ENCODE results near the gene PCBD2.

Gene PCBD2

DNA sequence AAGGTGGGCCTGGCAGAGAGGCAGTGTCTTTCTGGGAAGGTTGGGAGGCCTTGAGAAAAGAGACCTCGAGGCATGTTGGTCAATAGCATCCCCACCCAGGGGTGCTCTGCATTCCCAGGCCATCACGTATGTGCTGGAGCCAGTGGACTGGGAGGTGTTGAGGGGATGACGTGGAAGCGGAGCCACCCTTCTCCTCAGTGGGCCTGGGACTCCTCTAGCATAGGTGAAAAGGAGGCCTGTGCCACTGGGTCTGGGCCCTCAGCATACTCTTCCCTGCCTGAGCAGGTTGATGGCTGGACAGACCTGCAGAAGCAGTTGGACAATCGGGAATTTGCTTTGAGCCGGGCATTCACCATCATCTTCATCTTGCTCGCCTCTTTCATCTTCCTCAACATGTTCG is 103.6 kb downstream of the PCBD2 start:
- no peak for DNase-seq

DNA sequence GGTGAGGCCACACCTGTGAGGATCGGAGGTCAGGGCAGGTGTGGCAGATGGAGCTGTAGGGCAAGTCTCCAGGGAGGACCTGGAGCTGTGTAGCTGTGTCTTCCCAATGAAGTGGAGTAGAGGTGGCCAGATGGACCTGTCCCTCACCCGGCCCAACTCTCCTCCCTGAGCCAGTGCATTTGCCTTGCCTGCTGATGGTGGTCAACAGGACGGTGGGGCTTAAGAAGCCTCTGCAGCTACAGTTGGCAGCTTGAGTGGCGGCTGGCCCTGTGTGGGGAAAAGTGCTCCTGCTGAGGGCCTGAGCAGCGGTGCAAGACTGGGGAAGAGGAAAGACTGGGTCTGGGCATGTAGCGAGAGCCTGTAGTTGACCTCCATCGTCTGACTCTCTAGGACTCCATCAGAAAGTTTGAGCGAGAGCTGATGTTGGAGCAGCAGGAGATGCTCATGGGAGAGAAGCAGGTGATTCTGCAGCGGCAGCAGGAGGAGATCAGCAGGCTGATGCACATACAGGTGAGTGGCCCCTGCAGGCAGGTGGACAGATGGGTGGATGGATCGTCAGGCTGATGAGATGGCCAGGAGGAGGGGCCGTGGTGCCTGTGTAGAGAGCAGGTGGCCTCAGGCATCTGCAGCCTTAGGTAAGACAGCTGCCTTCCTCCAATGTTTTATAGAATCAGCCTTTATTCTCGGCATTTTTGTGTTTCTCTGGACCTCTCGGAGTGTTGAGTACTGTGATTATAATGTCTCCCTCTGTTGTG is 104.2 kb downstream of the PCBD2 start:
- DNase-seq, result no peak

DNA sequence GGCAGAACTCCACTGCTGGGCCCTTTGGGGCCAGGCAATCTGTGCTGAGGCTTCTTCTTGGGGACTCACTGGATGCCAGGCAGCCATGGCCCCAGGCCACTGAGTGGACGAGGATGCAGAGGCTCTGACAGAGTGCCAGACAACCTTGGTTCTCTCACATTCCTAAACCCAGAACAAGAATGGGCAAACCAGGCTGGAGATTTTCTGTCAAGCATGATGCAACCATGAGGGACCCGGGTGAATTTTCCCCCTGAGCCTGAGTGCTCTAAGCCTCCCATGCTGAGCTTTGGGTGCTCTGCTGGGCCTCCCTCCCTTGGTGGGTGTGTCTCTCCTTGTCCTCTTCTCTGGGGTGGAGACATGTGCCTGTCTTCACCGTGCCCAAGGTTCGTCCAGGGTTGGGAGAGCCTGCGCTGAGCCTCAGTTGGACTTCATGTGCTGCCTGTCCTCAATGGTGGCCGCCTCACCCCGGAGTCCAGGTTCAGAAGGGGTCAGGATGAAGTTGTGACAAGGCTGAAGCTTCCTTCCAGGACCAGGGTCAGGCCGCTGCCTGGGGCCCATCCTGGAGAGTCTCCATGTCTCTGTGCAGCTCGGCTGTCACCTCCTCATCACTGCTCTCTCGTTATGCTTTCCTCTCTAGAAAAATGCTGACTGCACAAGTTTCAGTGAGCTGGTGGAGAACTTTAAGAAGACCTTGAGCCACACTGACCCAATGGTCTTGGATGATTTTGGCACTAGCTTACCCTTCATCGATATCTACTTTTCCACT is 105.0 kb downstream of the PCBD2 start:
- DNase-seq, result no peak

DNA sequence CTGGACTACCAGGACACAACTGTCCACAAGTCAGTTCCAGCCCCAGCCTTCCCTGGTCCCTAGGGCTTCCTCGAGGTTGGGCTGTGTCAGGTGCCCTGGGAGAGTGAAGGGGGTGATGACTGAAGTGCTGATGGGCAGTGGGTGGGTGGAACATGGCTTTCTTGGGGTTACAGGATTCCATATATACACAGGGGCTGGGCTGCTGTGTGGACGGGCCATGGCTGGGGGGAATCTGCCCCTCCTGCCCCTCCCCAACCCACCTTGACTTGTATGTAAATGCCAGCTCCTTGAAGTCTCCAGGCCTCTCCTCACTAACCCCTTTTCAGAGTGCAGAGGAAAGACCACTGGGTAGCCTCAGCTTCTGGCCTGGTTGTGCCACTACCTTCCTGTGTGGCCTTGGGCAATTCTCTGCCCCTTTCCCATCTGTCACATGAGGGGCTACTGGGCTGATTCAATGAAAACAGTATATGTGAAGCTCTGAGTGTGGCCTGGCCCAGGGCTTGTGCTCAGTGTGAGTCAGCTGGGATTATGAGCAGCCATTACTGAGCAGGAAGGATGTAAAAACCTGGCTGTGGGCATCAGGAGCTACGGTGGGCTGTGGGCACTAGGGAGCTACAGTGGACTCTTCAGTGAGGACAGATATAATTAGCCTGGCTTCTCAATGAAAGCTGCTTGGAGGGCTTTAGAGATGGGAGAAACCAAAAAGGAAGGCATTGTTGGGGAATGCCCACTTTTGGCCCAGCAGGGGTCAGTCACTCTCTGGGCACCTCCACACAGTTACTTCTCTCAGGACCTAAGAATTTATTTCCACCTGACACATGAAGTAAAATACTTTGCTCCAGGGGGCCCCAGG is 105.8 kb downstream of the PCBD2 start:
- DNase-seq, result no peak

DNA sequence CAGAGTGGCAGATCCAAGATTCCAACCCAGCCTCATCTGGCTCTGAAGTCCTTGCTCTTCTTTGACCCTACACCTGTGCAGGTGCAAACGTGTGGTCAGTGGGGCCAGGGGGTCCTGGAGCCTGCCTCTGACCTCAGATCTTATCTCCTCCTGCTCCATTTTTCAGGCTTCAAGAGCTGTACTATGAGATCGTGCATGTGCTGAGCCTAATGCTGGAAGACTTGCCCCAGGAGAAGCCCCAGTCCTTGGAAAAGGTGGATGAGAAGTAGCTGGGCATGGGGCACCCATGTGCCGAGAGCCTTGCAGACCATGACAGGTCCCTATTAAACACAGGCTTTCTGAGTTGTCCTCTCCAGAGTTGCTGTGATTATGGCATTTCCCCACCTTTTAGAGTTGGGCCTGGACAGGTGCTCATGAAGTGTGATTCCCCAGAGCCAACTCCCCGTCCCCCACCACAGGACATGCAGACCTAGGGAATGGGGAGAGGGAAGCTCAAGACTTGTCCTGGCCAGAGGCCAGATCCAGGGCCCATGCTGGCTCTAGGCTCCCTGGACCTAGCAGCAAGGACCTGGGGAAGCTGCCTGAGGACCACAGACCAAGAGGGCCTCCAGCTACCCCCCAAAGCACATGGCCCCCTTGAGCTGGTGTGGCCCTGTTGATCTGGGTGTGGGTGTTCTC is 106.6 kb downstream of the PCBD2 start:
- DNase-seq, result no peak

DNA sequence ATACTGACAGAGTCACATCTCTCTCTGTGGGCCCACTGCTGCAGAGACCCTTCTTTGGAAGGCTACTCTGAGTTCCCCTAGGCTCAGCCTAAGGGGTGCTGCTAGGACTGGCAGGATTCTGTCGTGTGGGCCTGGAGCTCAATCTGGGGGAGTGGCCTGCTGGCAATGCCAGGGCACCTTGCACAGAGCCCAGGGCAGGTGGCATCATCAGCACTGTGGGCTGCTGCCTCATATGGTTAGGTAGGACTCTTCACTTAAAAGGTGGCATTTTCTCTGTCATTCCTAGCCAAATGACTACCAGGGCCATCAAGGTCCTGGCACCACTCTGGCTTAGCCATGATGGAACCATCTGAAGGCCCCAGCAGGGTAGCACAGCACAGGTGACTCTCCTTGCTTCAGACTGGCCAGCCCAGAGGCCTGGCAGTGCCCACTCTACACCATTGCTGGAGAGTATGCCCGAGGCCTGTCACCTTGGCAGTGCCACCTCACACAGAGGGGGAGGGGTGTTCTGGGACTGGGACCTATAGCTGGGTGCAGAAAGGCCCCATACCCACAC is 107.2 kb downstream of the PCBD2 start:
- no peak for DNase-seq

Measured in stimulated activated CD4-positive, alpha-beta T cell treated with anti-CD3 and anti-CD28 coated beads, Interleukin-2, amount 100 ng/mL, for 48 hours (primary cell).